Fibroblast of skin of left quadriceps (primary cell): ENCODE measurements around the gene SLX4IP.
"Not testable (repeated sequence)": the region's sequence is repeated elsewhere in the genome, so short reads cannot be mapped to it uniquely, and the experiment has no call there.

Experiments used
- DNase-seq, 2 experiments: peaks; one replicate each; pipeline ENCODE4 v3.0.0-alpha.2; 2013; ENCODE audit warnings: low read depth in 2 of 2

SLX4IP gene

GRCh38 chr20:10573273-10573950 lies 138.3 kb downstream of the SLX4IP start:
- no peak for DNase-seq

GRCh38 chr20:10573951-10574339 lies 138.8 kb downstream of the SLX4IP start:
- DNase-seq = no peak

- no peak for DNase-seq
Measured at GRCh38 chr20:10576411-10577090, 141.4 kb downstream of the SLX4IP start.

- DNase-seq = no peak
Measured at GRCh38 chr20:10577648-10578047, 142.5 kb downstream of the SLX4IP start.

- peak in 1 of 2 experiments; percentile 39 for DNase-seq
Measured at GRCh38 chr20:10578607-10579006, 143.5 kb downstream of the SLX4IP start.

GRCh38 chr20:10579942-10580341 lies 144.8 kb downstream of the SLX4IP start:
- DNase-seq = no peak

GRCh38 chr20:10580700-10581099 lies 145.6 kb downstream of the SLX4IP start:
- no peak for DNase-seq

- DNase-seq = peak; percentile 88 to 89
Measured at GRCh38 chr20:10581823-10582222, 146.7 kb downstream of the SLX4IP start.

GRCh38 chr20:10584371-10584770 lies 149.3 kb downstream of the SLX4IP start:
- DNase-seq = peak; percentile 51 to 53

GRCh38 chr20:10585308-10585707 lies 150.2 kb downstream of the SLX4IP start:
- no peak for DNase-seq

- DNase-seq = no peak
Measured at GRCh38 chr20:10586296-10586695, 151.2 kb downstream of the SLX4IP start.

GRCh38 chr20:10590446-10590845 lies 155.3 kb downstream of the SLX4IP start:
- not testable (repeated sequence) for DNase-seq

- no peak for DNase-seq
Measured at GRCh38 chr20:10590950-10591671, 156.0 kb downstream of the SLX4IP start.

- no peak for DNase-seq
Measured at GRCh38 chr20:10591946-10592521, 156.9 kb downstream of the SLX4IP start.

- DNase-seq = no peak
Measured at GRCh38 chr20:10594296-10594868, 159.3 kb downstream of the SLX4IP start.

- DNase-seq = no peak
Measured at GRCh38 chr20:10595266-10595665, 160.2 kb downstream of the SLX4IP start.

- DNase-seq = no peak
Measured at GRCh38 chr20:10595985-10596384, 160.9 kb downstream of the SLX4IP start.

GRCh38 chr20:10596710-10597121 lies 161.6 kb downstream of the SLX4IP start:
- DNase-seq = no peak

- no peak for DNase-seq
Measured at GRCh38 chr20:10597637-10598036, 162.5 kb downstream of the SLX4IP start.

- DNase-seq = no peak
Measured at GRCh38 chr20:10602221-10602871, 167.2 kb downstream of the SLX4IP start.

- no peak for DNase-seq
Measured at GRCh38 chr20:10603378-10603777, 168.3 kb downstream of the SLX4IP start.
